ENCODE data around the gene ARF3.

ARF3 gene

GRCh38 chr12:48957141-48958048, at the start of gene ARF3:
TSS of gene ARF3 (minus strand) at chr12:48957487. CDS start at chr12:48941095, 16,392 bp downstream.
- TF ChIP-seq CTCF (conservative IDR thresholded peaks at IDR 0.05; ENCODE audit: low read depth, low read length): no peak
- Histone ChIP-seq H3K27me3 (ENCODE audit: insufficient read depth, low read depth) (no peaks in the 10 kb centered on the region), H3K9ac (peak within 1 kb of the TSS; percentile 53), H3K4me1 (ENCODE audit: low read depth, poor library complexity, severe bottlenecking) (peaks cover 47% of the 10 kb centered on the region), H3K4me3 (IDR thresholded peaks at IDR 0.05; ENCODE audit: insufficient read depth, low read depth, low read length) (no peak within 1 kb of the TSS), H3K4me2 (peak within 1 kb of the TSS; percentile 99), H3K36me3 (ENCODE audit: insufficient read depth) (no peaks in the 10 kb centered on the region), H3K79me2 (ENCODE audit: insufficient read depth, low read depth) (peaks cover 46% of the 10 kb centered on the region), H2AFZ (ENCODE audit: low read depth) (peak within 1 kb of the TSS; percentile 80), H4K20me1 (ENCODE audit: insufficient read depth) (no peaks in the 10 kb centered on the region), H3K27ac (no peak within 1 kb of the TSS; the same call in 1 of the 2 replicates)

GRCh38 chr12:49000346-49000745, 43.1 kb upstream of the ARF3 start:
- TF ChIP-seq CTCF (conservative IDR thresholded peaks at IDR 0.05; ENCODE audit: low read depth, low read length): no peak
- peaks cover 24% of the 10 kb centered on the region for H3K4me1 ChIP-seq (ENCODE audit: low read depth, poor library complexity, severe bottlenecking)
- no peaks in the 10 kb centered on the region; the same call in 1 of the 2 replicates for H3K27me3 ChIP-seq (ENCODE audit: insufficient read depth, low read depth)
- H3K27ac ChIP-seq: no peak overlapping the region
- H2AFZ ChIP-seq (ENCODE audit: low read depth): peak overlapping the region; percentile 83; the same call in 1 of the 2 replicates
- H3K79me2 ChIP-seq (ENCODE audit: insufficient read depth, low read depth): no peaks in the 10 kb centered on the region
- peak overlapping the region; percentile 73; the same call in 1 of the 2 replicates for H3K9ac ChIP-seq
- H3K36me3 ChIP-seq (ENCODE audit: insufficient read depth): no peaks in the 10 kb centered on the region
- peak overlapping the region; percentile 100 for H3K4me2 ChIP-seq
- no peaks in the 10 kb centered on the region for H4K20me1 ChIP-seq (ENCODE audit: insufficient read depth)
- no peak overlapping the region for H3K4me3 ChIP-seq (IDR thresholded peaks at IDR 0.05; ENCODE audit: insufficient read depth, low read depth, low read length)

GRCh38 chr12:48999371-49000131, 42.3 kb upstream of the ARF3 start, which contains the start of gene DDN:
TSS of gene DDN (minus strand) at chr12:48999375. CDS start at chr12:48999287, 88 bp downstream.
- Histone ChIP-seq H3K27ac (peak within 1 kb of the TSS; percentile 47), H3K79me2 (ENCODE audit: insufficient read depth, low read depth) (no peaks in the 10 kb centered on the region), H3K4me2 (peak within 1 kb of the TSS; percentile 100), H3K9ac (peak within 1 kb of the TSS; percentile 73), H3K27me3 (ENCODE audit: insufficient read depth, low read depth) (no peaks in the 10 kb centered on the region; the same call in 1 of the 2 replicates), H4K20me1 (ENCODE audit: insufficient read depth) (no peaks in the 10 kb centered on the region), H3K4me1 (ENCODE audit: low read depth, poor library complexity, severe bottlenecking) (peaks cover 29% of the 10 kb centered on the region), H2AFZ (ENCODE audit: low read depth) (peak within 1 kb of the TSS; percentile 83), H3K4me3 (IDR thresholded peaks at IDR 0.05; ENCODE audit: insufficient read depth, low read depth, low read length) (no peak within 1 kb of the TSS), H3K36me3 (ENCODE audit: insufficient read depth) (no peaks in the 10 kb centered on the region)
- TF ChIP-seq CTCF (conservative IDR thresholded peaks at IDR 0.05; ENCODE audit: low read depth, low read length): peak; percentile 31

GRCh38 chr12:48998497-48999353, 41.4 kb upstream of the ARF3 start:
- peaks cover 29% of the 10 kb centered on the region for H3K4me1 ChIP-seq (ENCODE audit: low read depth, poor library complexity, severe bottlenecking)
- peak overlapping the region; percentile 94 for H3K4me2 ChIP-seq
- no peaks in the 10 kb centered on the region for H3K79me2 ChIP-seq (ENCODE audit: insufficient read depth, low read depth)
- no peak overlapping the region for H3K4me3 ChIP-seq (IDR thresholded peaks at IDR 0.05; ENCODE audit: insufficient read depth, low read depth, low read length)
- no peaks in the 10 kb centered on the region for H4K20me1 ChIP-seq (ENCODE audit: insufficient read depth)
- peak overlapping the region; percentile 80 for H2AFZ ChIP-seq (ENCODE audit: low read depth)
- no peaks in the 10 kb centered on the region; the same call in 1 of the 2 replicates for H3K27me3 ChIP-seq (ENCODE audit: insufficient read depth, low read depth)
- no peaks in the 10 kb centered on the region for H3K36me3 ChIP-seq (ENCODE audit: insufficient read depth)
- TF ChIP-seq CTCF (conservative IDR thresholded peaks at IDR 0.05; ENCODE audit: low read depth, low read length): no peak
- H3K27ac ChIP-seq: no peak overlapping the region
- peak overlapping the region; percentile 62; the same call in 1 of the 2 replicates for H3K9ac ChIP-seq

Measured in KMS-11 (cell line).